ENCODE data around the gene OTX1.

OTX1 gene

DNA sequence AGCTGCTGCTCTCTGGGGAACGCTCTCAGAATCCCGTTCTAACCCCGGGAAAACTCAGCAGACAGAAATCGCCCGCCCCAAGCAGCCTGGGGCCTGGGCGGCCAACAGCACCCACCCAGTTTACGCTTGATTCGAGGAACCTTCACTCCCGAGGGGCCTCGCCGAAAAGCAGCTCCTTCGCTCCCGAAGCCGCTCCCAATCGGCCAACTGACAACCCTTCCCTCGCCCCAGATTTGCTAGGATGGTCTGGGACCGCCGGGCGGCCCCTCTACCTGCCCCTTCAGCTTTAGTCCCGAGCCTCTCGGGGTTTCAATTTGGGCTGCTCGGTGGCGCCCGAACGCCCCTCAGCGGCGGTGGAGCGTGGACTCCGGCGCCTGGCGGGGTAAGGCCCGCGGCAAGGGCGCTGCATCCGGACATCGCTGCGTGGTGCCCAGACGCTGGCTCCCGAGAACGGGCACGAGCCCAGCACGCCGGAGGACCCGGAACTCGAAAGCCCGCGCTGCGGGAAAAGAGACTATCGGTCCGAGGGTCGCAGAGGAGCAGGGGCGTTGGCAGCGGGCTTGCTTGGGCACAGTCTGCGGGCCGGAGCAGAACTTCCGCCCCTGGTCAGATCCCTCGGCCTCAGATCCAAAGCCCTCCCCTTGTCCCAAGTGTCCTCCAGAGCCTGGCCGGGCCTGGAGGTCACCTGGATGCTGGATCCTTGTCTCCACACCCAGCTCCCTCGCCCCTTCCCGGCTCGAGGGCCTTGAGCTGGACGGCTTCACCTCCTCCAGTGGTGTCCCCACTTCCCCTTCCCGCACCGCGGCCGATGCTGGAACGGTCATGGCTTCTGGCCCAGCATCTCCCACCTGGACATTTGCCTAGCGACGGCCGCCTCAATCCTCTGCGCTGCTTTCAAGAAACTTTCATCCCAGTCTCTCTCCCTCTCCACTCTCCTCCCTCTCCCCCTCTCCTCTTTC lies 3.0 kb upstream of the OTX1 start:
- DNase-seq, result no peak

GRCh38 chr2:63048367-63049171 lies 2.1 kb upstream of the OTX1 start:
- DNase-seq, result no peak

DNA sequence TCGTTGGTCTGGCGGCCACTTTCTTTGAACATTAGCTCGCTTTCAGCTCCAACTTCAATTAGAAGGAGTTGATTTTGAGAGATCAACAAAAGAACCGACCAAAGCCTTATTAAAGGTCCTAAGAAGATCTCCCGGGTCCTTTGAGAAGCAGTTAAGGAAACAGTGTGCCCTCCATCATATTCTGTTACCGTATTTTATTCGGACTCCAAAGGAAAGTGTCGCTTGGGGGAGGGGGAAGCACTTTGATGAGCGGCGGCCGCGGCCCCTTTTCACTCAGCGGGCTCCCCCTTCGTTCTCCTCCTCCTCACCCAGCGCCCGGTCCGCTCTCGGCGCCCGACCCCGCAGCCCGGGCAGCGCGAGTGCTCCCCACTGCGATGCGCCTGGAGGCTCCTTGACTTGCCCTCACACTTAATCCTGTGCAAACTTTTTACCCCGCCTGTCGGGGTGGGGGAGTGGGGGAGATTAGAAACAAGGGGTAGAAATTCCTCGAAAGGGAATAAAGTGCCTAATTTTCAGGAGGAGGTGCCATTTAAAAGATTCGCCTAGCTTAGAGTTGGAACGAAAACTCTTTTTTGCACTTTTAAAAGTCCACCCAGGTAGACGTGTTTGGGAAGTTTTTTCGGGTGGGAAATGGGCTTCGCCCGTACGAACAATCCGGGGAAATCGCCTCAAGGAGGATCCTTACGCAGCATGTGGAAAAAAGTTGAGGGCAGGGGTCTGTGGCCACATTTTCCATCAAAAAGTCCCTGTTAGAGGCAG lies 1.2 kb upstream of the OTX1 start:
- no peak for DNase-seq

- DNase-seq, result no peak
Measured at GRCh38 chr2:63049970-63050333, 678 bp upstream of the OTX1 start.

DNA sequence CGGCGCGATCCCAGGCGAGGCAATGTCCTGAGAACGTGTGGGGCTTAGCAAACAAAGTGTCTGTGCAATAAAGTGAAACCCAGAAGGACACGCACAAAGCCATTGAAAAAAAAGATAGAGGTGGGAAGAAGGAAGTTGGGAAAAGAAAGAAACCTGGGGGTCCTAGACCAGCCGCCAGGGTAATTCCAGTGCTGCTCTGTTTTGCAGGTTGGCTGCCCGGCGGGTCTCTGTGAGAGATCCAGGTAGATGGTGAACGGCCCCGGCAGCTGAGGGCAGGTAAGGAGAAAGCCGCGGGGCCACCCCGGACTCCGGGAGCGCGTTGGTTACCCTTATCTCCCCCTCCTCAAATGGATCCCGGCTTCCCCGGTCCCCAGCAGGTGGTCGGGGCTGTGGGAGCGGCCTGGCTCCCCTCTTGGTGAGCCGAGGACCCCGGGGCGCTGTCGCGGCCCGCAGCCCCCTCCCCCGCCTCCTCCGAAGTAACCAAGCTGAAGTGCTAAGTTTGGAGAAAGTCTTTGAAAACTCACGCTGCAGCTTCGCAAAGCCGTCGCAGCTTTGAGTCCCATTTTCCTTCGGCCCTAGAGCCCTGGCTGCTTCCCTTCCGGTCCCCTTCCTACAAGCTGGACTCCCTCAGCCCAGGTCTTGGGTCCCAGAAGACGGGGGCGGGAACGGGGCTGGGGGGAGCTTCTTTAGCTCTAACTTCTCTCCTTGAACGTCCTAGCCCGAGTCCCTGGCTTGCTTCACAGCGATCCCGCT lies 588 bp downstream of the OTX1 start:
- DNase-seq, result no peak

GRCh38 chr2:63051795-63052333 lies 1.2 kb downstream of the OTX1 start:
- DNase-seq, result no peak

DNA sequence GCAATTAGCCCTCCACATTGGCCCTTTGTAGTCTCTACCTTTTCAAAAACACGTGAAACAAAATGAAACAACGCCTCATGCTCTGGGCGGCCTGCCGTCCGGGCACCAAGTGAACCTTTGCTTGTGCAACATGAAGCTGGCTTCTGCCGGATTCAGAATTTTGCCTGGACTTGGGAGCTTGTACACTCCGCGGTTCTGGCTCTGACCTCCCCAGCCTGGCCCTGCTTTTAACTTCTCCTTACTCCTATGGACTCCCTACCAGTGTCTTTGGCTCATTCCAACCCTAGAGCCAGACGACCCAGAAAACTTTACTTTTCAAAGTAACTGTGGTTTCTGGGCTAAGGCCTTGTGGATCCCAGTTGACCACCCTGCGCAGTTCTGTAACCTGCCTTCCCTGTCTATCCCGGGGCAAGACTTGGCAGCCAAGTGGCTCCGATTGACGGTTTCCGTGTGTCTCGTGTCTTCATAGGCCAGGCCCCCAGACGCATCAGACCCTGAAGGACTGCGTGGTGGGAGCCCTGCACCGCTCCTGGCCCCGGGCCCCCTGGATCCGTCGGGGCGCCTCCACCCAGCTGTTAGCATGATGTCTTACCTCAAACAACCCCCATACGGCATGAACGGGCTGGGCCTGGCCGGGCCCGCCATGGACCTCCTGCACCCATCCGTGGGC lies 1.9 kb downstream of the OTX1 start:
- no peak for DNase-seq

GRCh38 chr2:63053081-63053888 lies 2.7 kb downstream of the OTX1 start:
- no peak for DNase-seq

GRCh38 chr2:63053889-63054602 lies 3.4 kb downstream of the OTX1 start:
- DNase-seq, result no peak

- no peak for DNase-seq
Measured at GRCh38 chr2:63054841-63055225, 4.2 kb downstream of the OTX1 start.

DNA sequence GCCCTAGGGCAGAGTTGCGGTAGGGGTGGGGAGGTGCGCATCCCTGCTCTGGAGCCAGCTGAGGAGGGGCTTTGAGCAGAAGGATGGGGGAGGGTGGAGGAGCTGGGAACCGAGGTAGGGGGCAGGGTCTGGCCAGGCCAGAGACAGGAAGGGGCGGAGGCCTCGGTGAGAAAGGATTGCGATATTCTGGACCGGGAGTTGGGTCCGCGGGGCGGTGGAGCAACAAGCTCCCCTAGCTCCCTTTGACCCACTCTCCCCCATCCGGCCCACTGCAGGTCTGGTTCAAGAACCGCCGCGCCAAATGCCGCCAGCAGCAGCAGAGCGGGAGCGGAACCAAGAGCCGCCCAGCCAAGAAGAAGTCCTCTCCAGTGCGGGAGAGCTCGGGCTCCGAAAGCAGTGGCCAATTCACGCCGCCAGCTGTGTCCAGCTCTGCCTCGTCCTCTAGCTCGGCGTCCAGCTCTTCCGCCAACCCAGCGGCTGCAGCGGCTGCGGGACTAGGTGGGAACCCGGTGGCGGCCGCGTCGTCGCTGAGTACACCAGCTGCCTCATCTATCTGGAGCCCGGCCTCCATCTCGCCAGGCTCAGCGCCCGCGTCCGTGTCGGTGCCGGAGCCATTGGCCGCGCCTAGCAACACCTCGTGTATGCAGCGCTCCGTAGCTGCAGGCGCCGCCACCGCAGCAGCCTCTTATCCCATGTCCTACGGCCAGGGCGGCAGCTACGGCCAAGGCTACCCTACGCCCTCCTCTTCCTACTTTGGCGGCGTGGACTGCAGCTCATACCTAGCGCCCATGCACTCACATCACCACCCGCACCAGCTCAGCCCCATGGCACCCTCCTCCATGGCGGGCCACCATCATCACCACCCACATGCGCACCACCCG lies 4.8 kb downstream of the OTX1 start:
- no peak for DNase-seq

- no peak for DNase-seq
Measured at GRCh38 chr2:63056107-63057050, 5.7 kb downstream of the OTX1 start.

DNA sequence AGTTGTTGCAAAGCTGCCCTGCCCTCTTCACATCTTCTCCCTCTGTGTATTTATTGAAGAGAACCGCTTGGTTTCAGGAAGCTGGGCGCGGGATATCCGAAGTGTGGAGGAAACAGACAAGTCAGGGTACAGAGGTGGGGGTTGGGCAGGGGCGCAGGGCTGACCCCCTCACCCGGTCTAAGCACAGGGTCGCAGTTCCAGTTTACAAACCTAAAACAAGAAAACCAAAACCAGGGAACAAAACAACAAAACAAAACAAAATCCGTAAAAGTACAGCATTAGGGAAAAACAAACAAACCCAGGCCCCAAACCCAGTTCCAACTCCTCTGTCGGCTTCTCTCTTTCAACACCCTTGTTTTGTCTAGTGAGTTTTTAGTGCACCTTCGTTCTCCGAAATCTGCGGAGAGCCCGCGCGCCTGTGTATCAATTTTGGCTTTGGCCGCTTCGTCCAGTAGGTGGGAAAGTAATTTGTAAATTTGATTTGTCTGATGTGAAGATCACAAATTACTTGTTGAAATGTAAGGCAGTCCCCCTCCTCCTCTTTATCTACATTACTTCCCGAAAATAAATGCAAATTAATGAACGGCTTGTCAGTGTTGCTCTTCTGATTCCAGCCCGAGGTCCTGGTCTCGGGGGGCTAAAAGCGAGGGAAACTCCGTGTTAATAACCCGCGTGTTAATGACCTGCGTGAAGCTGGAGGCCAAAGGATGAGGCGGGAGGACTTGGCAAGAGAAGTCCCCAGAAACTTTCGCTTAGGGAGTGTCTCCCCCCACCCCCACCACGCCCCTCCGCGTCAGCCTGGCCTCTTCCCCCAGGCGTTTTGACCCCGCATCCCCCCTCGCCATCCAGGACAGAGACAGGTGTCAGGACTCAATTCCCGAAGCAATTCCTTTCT lies 6.9 kb downstream of the OTX1 start:
- no peak for DNase-seq

GRCh38 chr2:63058144-63058920 lies 7.7 kb downstream of the OTX1 start:
- no peak for DNase-seq

DNA sequence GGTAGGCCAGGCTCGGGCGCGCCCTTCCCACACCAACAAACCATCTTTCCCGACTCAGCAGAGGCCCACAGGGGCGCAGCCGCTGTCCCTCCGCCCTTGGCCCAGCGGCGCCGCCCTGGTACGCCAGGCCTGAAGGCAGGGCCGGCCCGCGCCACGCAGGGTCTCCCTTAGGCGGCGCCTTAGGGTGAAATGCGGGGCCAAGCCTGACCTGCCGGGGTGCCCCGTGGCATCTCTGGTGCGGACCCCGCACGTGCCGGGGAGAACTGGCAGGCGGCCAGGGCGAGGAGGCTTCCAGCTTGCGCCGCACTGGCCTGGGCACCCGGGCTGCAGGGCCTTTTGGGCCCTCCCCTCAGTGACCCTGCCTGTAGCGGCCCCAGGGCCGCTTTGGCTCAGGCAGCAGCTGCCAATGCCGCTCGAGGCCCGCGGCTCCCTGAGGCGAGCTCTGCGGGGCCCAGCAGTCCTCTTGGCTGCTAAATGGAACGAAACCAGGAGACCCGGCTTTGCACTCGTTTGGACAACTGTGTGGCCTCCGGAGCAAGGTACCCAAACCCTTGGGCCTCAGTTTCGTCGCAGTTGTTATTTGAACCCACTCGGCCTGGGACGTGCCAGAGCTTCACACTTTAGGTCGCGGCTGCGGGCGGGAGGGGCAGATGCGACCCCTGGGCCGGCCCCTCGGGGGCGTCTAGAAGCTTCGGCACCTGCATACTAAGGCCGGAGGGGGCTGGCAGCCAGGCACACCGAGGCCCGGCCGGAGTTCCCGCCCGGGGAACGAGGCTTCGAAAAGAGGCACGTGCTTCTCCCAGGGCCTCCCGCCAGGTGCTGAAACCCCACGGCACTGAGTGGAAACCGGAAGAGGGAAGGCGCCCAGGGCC lies 8.5 kb downstream of the OTX1 start:
- no peak for DNase-seq

All from activated CD4-positive, CD25-positive, alpha-beta regulatory T cell (primary cell).